Measurements from ENCODE around the gene AATK.
"Not testable (repeated sequence)": the region's sequence is repeated elsewhere in the genome, so short reads cannot be mapped to it uniquely, and the experiment has no call there.

The AATK gene

GRCh38 chr17:81159611-81160265 is 6.3 kb downstream of the AATK start:
- DNase-seq: no peak

GRCh38 chr17:81158688-81159590 is 7.1 kb downstream of the AATK start:
- DNase-seq: no peak

- no peak for DNase-seq
Measured at GRCh38 chr17:81157848-81158687, 8.0 kb downstream of the AATK start.

GRCh38 chr17:81156866-81157805 is 8.9 kb downstream of the AATK start:
- DNase-seq: no peak

GRCh38 chr17:81154961-81155360 is 11.1 kb downstream of the AATK start:
- no peak for DNase-seq

GRCh38 chr17:81154016-81154415 is 12.0 kb downstream of the AATK start:
- DNase-seq: not testable (repeated sequence)

- no peak for DNase-seq
Measured at GRCh38 chr17:81153340-81153803, 12.6 kb downstream of the AATK start.

- DNase-seq: no peak
Measured at GRCh38 chr17:81152288-81152828, 13.7 kb downstream of the AATK start.

GRCh38 chr17:81151278-81151677 is 14.7 kb downstream of the AATK start:
- no peak for DNase-seq

- DNase-seq: no peak
Measured at GRCh38 chr17:81150377-81151077, 15.5 kb downstream of the AATK start.

- no peak for DNase-seq
Measured at GRCh38 chr17:81148986-81149533, 17.0 kb downstream of the AATK start.

- no peak for DNase-seq
Measured at GRCh38 chr17:81148571-81148970, 17.4 kb downstream of the AATK start.

- DNase-seq: no peak
Measured at GRCh38 chr17:81147701-81148100, 18.3 kb downstream of the AATK start.

GRCh38 chr17:81146208-81146607 is 19.8 kb downstream of the AATK start:
- not testable (repeated sequence) for DNase-seq

GRCh38 chr17:81144423-81144781 is 21.6 kb downstream of the AATK start:
- DNase-seq: no peak

GRCh38 chr17:81143717-81144422 is 22.2 kb downstream of the AATK start:
- no peak for DNase-seq

- DNase-seq: no peak
Measured at GRCh38 chr17:81143200-81143527, 22.9 kb downstream of the AATK start.

GRCh38 chr17:81142301-81143199 is 23.5 kb downstream of the AATK start:
- peak; percentile 87 to 88 for DNase-seq

GRCh38 chr17:81140695-81141094 is 25.3 kb downstream of the AATK start:
- DNase-seq: no peak

Measured in SHP77 (cell line).